Hepatocyte (in vitro differentiated cells): ENCODE data around the gene HIBADH. TPM values are rescaled to one million over a fixed set of nuclear protein-coding genes. Genes with fewer than 3 reads are reported as not detected.

Experiments
- DNase-seq: peaks from one replicate; pipeline ENCODE4 v3.0.0-alpha.2; 2016; ENCODE audit warnings: low spot score
- H2AFZ ChIP-seq: fragments of 200-600 bp; sonication (generic); 2 replicates; pipeline ENCODE4 v1.6.0; 2016; ENCODE audit warnings: antibody characterized with exemption, mild to moderate bottlenecking
- H3K27ac ChIP-seq: fragments of 200-600 bp; sonication (generic); 2 replicates; pipeline ENCODE4 v1.5.1; 2016; ENCODE audit warnings: mild to moderate bottlenecking
- H3K27me3 ChIP-seq: fragments of 200-600 bp; sonication (generic); 2 replicates; pipeline ENCODE4 v1.6.1; 2016
- H3K36me3 ChIP-seq: fragments of 200-600 bp; sonication (generic); replicated peaks from 2 replicates; pipeline ENCODE4 v1.5.1; 2016; ENCODE audit warnings: low read depth; ENCODE audit not compliant: insufficient read depth
- H3K4me1 ChIP-seq: fragments of 200-600 bp; sonication (generic); 2 replicates; pipeline ENCODE4 v1.5.1; 2016; ENCODE audit warnings: mild to moderate bottlenecking, moderate library complexity; ENCODE audit not compliant: insufficient read depth
- H3K4me2 ChIP-seq: fragments of 200-600 bp; sonication (generic); 2 replicates; pipeline ENCODE4 v1.6.0; 2016
- H3K4me3 ChIP-seq: fragments of 200-600 bp; sonication (generic); 2 replicates; pipeline ENCODE4 v1.5.1; 2016; ENCODE audit warnings: mild to moderate bottlenecking
- H3K79me2 ChIP-seq: fragments of 200-600 bp; sonication (generic); 2 replicates; pipeline ENCODE4 v1.6.0; 2017; ENCODE audit warnings: mild to moderate bottlenecking
- H3K9me2 ChIP-seq: fragments of 200-600 bp; sonication (generic); replicated peaks from 2 replicates; pipeline ENCODE4 v1.6.0; 2017; ENCODE audit warnings: mild to moderate bottlenecking; ENCODE audit not compliant: insufficient read depth
- H3K9me3 ChIP-seq: fragments of 200-600 bp; sonication (generic); 2 replicates; pipeline ENCODE4 v1.5.1; 2016; ENCODE audit warnings: low read depth, mild to moderate bottlenecking
- H4K20me1 ChIP-seq: fragments of 200-600 bp; sonication (generic); 2 replicates; pipeline ENCODE4 v1.6.0; 2016; ENCODE audit warnings: mild to moderate bottlenecking; ENCODE audit not compliant: insufficient read depth, poor library complexity, severe bottlenecking
- CTCF ChIP-seq: fragments of 200-600 bp; sonication (generic); IDR thresholded peaks from 2 replicates; pipeline ENCODE4 v1.5.1; 2016; ENCODE audit warnings: antibody characterized with exemption, mild to moderate bottlenecking; ENCODE audit not compliant: poor library complexity
- EZH2 ChIP-seq: fragments of 200-600 bp; sonication (generic); IDR thresholded peaks from 2 replicates; pipeline ENCODE4 v1.6.1; 2016; ENCODE audit warnings: antibody characterized with exemption, mild to moderate bottlenecking, borderline replicate concordance
- EZH2phosphoT487 ChIP-seq: fragments of 200-600 bp; sonication (generic); IDR thresholded peaks from one replicate; pipeline ENCODE4 v1.6.1; 2018; ENCODE audit warnings: antibody characterized with exemption, mild to moderate bottlenecking, low read depth, moderate library complexity; ENCODE audit not compliant: unreplicated experiment, severe bottlenecking
- WGBS: methylation state at CpG from one replicate; pipeline ENCODE4 v1.1.6; 2016; ENCODE audit warnings: low lambda C conversion rate; ENCODE audit errors: missing lambda C conversion rate; 5-methylcytosine and 5-hydroxymethylcytosine counted together
- polyA plus RNA-seq: library from polyadenylated mRNA; unstranded; fragments of >200 nt; fragmentation: Nextera tagmentation; extraction: Ambion mirVana; gene quantifications from 2 replicates; pipeline ENCODE4 v1.2.1, GENCODE V29; 2016
- total RNA-seq: library from RNA; depleted of rRNA; stranded (reverse); fragments of >200 nt; gene quantifications from 2 replicates; pipeline ENCODE4 v1.2.3, GENCODE V29; 2014

The HIBADH gene
- total and polyA plus RNA-seq, 2 experiments from 2014 or later: 56.1 to 65.5 TPM

- Histone ChIP-seq H3K27ac (no peak overlapping the region), H4K20me1 (no peaks in the 10 kb centered on the region), H3K9me3 (no peaks in the 10 kb centered on the region), H2AFZ (no peak overlapping the region), H3K4me2 (no peak overlapping the region), H3K27me3 (no peaks in the 10 kb centered on the region), H3K4me1 (no peaks in the 10 kb centered on the region), H3K79me2 (no peaks in the 10 kb centered on the region), H3K4me3 (no peak overlapping the region), H3K36me3 (no peaks in the 10 kb centered on the region), H3K9me2 (no peaks in the 10 kb centered on the region)
- WGBS: 100% methylated on average over 1 of the region's 1 CpG
- DNase-seq: no peak
- TF ChIP-seq CTCF (no peak), EZH2phosphoT487 (no peak), EZH2 (no peak)
Measured at GRCh38 chr7:27703181-27703580, 40.5 kb upstream of the HIBADH start.

- Histone ChIP-seq H4K20me1 (no peaks in the 10 kb centered on the region), H3K9me2 (no peaks in the 10 kb centered on the region), H3K9me3 (no peaks in the 10 kb centered on the region), H3K4me1 (no peaks in the 10 kb centered on the region), H3K27me3 (no peaks in the 10 kb centered on the region), H3K4me3 (no peak overlapping the region), H3K79me2 (no peaks in the 10 kb centered on the region), H2AFZ (no peak overlapping the region), H3K4me2 (no peak overlapping the region), H3K36me3 (no peaks in the 10 kb centered on the region), H3K27ac (no peak overlapping the region)
- DNase-seq: no peak
- TF ChIP-seq EZH2 (no peak), EZH2phosphoT487 (no peak), CTCF (no peak)
- WGBS: 89% methylated on average over 6 of the region's 6 CpGs
Measured at GRCh38 chr7:27700501-27700900, 37.8 kb upstream of the HIBADH start.

GRCh38 chr7:27699751-27700150, 37.1 kb upstream of the HIBADH start:
- Histone ChIP-seq H3K27ac (no peak overlapping the region), H3K4me3 (no peak overlapping the region), H3K36me3 (no peaks in the 10 kb centered on the region), H3K79me2 (no peaks in the 10 kb centered on the region), H2AFZ (no peak overlapping the region), H4K20me1 (no peaks in the 10 kb centered on the region), H3K4me2 (no peak overlapping the region), H3K9me3 (no peaks in the 10 kb centered on the region), H3K9me2 (no peaks in the 10 kb centered on the region), H3K27me3 (no peaks in the 10 kb centered on the region), H3K4me1 (no peaks in the 10 kb centered on the region)
- TF ChIP-seq EZH2: no peak
- TF ChIP-seq CTCF: no peak
- no peak for TF ChIP-seq EZH2phosphoT487
- 93% methylated on average over 2 of the region's 2 CpGs for WGBS
- no peak for DNase-seq

- WGBS: 67% methylated on average over 3 of the region's 3 CpGs
- H3K36me3 ChIP-seq: no peaks in the 10 kb centered on the region
- H2AFZ ChIP-seq: no peak overlapping the region
- no peaks in the 10 kb centered on the region for H3K9me3 ChIP-seq
- no peaks in the 10 kb centered on the region for H4K20me1 ChIP-seq
- no peaks in the 10 kb centered on the region for H3K79me2 ChIP-seq
- TF ChIP-seq EZH2phosphoT487 (no peak), EZH2 (no peak)
- H3K27ac ChIP-seq: peak overlapping the region; percentile 59
- no peak overlapping the region for H3K4me2 ChIP-seq
- no peaks in the 10 kb centered on the region for H3K27me3 ChIP-seq
- peak; percentile 63 for DNase-seq
- H3K4me1 ChIP-seq: no peaks in the 10 kb centered on the region
- no peaks in the 10 kb centered on the region for H3K9me2 ChIP-seq
- H3K4me3 ChIP-seq: no peak overlapping the region
Measured at GRCh38 chr7:27697861-27698430, 35.3 kb upstream of the HIBADH start.
